Osteocyte (in vitro differentiated cells): Measurements from ENCODE around the gene C1orf74. TPM values are rescaled to one million over a fixed set of nuclear protein-coding genes. Genes with fewer than 3 reads are reported as not detected.
A peak's percentile ranks its signal among the peaks of the same experiment; 100 is the strongest.

Experiments
- DNase-seq: peaks from one replicate; pipeline ENCODE4 v3.0.0; 2021; ENCODE audit warnings: mixed read lengths; ENCODE audit not compliant: unreplicated experiment; ENCODE audit errors: extremely low spot score
- H3K27ac Mint-ChIP-seq: one replicate; pipeline ENCODE4 v1.8.0; 2021; ENCODE audit warnings: mild to moderate bottlenecking, mixed read lengths; ENCODE audit not compliant: unreplicated experiment
- H3K27me3 Mint-ChIP-seq: one replicate; pipeline ENCODE4 v1.8.0; 2021; ENCODE audit warnings: mixed read lengths; ENCODE audit not compliant: unreplicated experiment
- H3K36me3 Mint-ChIP-seq: one replicate; pipeline ENCODE4 v1.8.0; 2021; ENCODE audit warnings: mixed read lengths; ENCODE audit not compliant: unreplicated experiment
- H3K4me1 Mint-ChIP-seq: one replicate; pipeline ENCODE4 v1.8.0; 2021; ENCODE audit warnings: mixed read lengths; ENCODE audit not compliant: unreplicated experiment
- H3K4me3 Mint-ChIP-seq: one replicate; pipeline ENCODE4 v1.8.0; 2021; ENCODE audit warnings: mild to moderate bottlenecking, moderate library complexity, mixed read lengths; ENCODE audit not compliant: unreplicated experiment
- H3K9me3 Mint-ChIP-seq: one replicate; pipeline ENCODE4 v1.8.0; 2021; ENCODE audit warnings: mixed read lengths; ENCODE audit not compliant: unreplicated experiment
- total RNA-seq: library from RNA; stranded (reverse); gene quantifications from 2 replicates; pipeline ENCODE4 v1.2.1, GENCODE V29; 2021
- TF ChIP-seq, protein P1 (sequence below): fragments of 200-600 bp; sonication (generic); IDR thresholded peaks from 2 replicates; pipeline ENCODE4 v1.5.0; 2021; ENCODE audit warnings: antibody characterized with exemption, mild to moderate bottlenecking, moderate library complexity

The C1orf74 gene
- total RNA-seq, 1 donor from 2014 or later = 1.6 TPM

GRCh38 chr1:209774592-209774991 lies 9.8 kb downstream of the C1orf74 start:
- TF ChIP-seq, protein P1, sequence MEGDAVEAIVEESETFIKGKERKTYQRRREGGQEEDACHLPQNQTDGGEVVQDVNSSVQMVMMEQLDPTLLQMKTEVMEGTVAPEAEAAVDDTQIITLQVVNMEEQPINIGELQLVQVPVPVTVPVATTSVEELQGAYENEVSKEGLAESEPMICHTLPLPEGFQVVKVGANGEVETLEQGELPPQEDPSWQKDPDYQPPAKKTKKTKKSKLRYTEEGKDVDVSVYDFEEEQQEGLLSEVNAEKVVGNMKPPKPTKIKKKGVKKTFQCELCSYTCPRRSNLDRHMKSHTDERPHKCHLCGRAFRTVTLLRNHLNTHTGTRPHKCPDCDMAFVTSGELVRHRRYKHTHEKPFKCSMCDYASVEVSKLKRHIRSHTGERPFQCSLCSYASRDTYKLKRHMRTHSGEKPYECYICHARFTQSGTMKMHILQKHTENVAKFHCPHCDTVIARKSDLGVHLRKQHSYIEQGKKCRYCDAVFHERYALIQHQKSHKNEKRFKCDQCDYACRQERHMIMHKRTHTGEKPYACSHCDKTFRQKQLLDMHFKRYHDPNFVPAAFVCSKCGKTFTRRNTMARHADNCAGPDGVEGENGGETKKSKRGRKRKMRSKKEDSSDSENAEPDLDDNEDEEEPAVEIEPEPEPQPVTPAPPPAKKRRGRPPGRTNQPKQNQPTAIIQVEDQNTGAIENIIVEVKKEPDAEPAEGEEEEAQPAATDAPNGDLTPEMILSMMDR = no peak
- Mint-ChIP-seq H3K36me3 (no peaks in the 10 kb centered on the region), H3K27me3 (peaks cover 10% of the 10 kb centered on the region), H3K9me3 (no peaks in the 10 kb centered on the region), H3K4me3 (no peak overlapping the region), H3K27ac (no peak overlapping the region), H3K4me1 (no peaks in the 10 kb centered on the region)
- DNase-seq = no peak

DNA sequence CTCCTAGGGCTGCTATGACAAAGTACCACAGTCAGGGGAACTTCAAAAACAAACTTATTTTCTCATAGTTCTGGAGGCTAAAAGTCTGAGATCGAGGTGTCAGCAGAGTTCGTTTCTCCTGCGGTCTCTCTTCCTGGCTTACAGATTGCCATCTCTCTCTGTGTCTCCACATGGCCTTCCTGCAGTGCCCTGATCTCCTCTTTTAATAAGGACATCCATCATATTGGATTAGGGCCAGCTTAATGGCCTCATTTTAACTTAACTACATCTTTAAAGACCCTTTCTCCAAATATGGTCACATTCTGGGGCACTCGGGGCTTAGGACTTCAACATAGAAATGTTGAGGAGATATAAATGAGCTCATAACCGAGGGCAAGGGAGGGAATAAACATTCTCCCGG lies 12.2 kb downstream of the C1orf74 start:
- TF ChIP-seq, protein P1 = no peak
- H3K4me1 Mint-ChIP-seq = no peaks in the 10 kb centered on the region
- no peak overlapping the region for H3K27ac Mint-ChIP-seq
- DNase-seq = no peak
- H3K36me3 Mint-ChIP-seq = no peaks in the 10 kb centered on the region
- peaks cover 10% of the 10 kb centered on the region for H3K27me3 Mint-ChIP-seq
- H3K4me3 Mint-ChIP-seq = no peak overlapping the region
- H3K9me3 Mint-ChIP-seq = no peaks in the 10 kb centered on the region

GRCh38 chr1:209770636-209771415 lies 13.5 kb downstream of the C1orf74 start:
- H3K9me3 Mint-ChIP-seq = no peaks in the 10 kb centered on the region
- no peaks in the 10 kb centered on the region for H3K4me1 Mint-ChIP-seq
- H3K4me3 Mint-ChIP-seq = no peak overlapping the region
- H3K27me3 Mint-ChIP-seq = peaks cover 13% of the 10 kb centered on the region
- no peak for DNase-seq
- no peak overlapping the region for H3K27ac Mint-ChIP-seq
- no peaks in the 10 kb centered on the region for H3K36me3 Mint-ChIP-seq
- TF ChIP-seq, protein P1 = no peak

- Mint-ChIP-seq H3K4me3 (no peak overlapping the region), H3K27ac (no peak overlapping the region), H3K4me1 (no peaks in the 10 kb centered on the region), H3K27me3 (peaks cover 8% of the 10 kb centered on the region), H3K36me3 (no peaks in the 10 kb centered on the region), H3K9me3 (no peaks in the 10 kb centered on the region)
- no peak for DNase-seq
- TF ChIP-seq, protein P1 = no peak
These were observed 14.4 kb downstream of the C1orf74 start for GRCh38 chr1:209769971-209770370.

DNA sequence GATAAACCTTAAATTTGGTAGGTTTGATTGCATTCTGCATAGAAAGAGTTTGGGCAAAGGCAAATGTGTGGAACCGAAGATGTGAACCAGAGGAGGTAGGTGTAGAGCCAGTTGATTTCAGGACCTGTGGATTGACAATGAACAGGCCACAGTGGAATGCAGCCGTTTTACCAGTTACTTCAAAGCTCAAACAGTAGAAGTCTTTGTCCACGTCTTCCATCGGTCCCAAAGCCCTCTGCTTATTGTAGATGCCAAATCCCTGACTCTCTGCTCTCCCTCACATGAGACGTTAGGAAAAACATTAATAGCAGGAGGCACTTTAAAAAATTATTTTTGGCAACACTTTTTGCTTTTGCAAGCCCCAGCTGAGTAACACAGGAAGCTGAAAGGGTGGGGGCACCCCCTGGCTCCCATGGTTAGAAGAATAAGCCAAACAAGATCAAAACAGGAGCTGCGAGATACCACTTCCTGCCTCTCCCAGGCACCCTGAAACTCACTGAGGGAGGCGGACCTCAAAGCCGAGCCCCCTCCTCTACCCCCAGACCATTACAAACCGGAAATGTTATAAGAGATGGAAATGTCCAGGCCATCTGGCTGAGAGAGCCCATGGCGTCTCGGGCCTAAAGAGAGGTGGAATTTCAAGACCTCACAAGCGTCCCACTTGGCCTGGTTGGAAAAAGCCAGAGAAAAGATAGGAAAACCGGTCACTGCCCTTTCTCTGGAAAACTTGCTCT lies 15.0 kb downstream of the C1orf74 start:
- Mint-ChIP-seq H3K27me3 (peaks cover 5% of the 10 kb centered on the region), H3K9me3 (no peaks in the 10 kb centered on the region), H3K4me1 (no peaks in the 10 kb centered on the region), H3K36me3 (no peaks in the 10 kb centered on the region), H3K27ac (no peak overlapping the region), H3K4me3 (peak overlapping the region; percentile 30)
- DNase-seq = peak; percentile 89
- TF ChIP-seq, protein P1 = no peak
